Inflammatory macrophage treated with lipopolysaccharide for 1 hour (primary cell): ENCODE results near the gene SLC20A1.
"Not testable (repeated sequence)": the region's sequence is repeated elsewhere in the genome, so short reads cannot be mapped to it uniquely, and the experiment has no call there.

Experiments
- DNase-seq, 2 donors: peaks; one replicate each; pipeline ENCODE4 v3.0.0-alpha.2; 2020 to 2022

SLC20A1 gene

DNA sequence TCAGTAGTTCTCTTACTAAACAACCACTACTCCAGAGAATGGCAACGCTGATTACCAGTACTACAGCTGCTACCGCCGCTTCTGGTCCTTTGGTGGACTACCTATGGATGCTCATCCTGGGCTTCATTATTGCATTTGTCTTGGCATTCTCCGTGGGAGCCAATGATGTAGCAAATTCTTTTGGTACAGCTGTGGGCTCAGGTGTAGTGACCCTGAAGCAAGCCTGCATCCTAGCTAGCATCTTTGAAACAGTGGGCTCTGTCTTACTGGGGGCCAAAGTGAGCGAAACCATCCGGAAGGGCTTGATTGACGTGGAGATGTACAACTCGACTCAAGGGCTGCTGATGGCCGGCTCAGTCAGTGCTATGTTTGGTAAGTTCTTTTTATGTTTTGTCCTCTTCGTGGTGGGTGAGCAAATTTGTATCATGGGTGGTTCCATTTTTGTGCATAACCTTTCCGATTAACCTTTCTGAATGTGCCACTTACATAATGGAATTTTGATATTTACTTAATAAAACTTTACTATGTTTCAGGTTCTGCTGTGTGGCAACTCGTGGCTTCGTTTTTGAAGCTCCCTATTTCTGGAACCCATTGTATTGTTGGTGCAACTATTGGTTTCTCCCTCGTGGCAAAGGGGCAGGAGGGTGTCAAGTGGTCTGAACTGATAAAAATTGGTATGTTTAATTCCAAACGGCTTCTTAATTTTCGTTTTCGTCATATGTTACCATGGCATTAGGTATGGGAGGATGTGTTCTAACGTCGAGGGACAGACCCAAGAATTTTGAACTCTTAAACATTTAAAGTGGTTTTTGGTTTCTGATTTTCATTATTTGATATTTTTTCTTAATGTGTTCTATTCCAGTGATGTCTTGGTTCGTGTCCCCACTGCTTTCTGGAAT, 1.3 kb downstream of the SLC20A1 start:
- no peak for DNase-seq

DNA sequence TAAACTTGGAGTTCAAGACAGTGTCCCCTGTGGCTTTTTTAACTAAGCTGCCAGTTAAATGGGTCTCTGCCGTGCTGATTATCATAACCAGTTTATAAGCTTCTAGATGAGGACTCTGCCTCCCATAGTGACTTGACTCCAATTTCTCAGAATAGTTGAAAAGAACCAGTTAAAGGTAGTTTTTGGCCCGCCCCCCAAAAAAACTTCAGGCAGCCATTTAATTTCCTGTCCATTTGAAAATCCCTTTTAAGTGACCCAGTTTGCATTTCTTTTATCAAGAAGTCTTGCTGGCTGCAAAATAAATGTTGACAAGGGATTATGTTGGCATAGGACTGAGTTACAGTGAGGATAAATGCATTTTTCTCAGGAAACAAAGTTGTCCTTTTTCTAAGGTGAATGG, 2.3 kb downstream of the SLC20A1 start:
- no peak for DNase-seq

DNA sequence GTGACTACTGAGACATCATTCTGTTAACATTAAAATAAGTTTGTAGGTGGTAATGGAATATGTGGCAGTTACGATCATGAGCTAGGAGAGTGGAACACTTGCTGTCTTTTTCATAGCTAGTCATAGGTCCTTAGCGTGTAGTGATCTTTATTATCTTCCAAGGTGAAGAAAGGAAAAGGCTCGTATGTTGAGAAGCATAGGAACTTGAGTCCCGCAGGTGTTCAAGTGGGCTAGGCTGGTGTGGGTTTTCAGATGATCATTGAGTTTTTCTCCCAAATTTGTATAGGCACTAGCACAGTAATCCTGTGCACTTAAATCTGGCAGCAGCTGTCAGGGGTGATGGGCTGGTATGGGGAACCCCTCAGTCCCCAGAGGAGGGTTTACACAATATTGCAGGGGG, 10.9 kb downstream of the SLC20A1 start:
- no peak for DNase-seq

DNA sequence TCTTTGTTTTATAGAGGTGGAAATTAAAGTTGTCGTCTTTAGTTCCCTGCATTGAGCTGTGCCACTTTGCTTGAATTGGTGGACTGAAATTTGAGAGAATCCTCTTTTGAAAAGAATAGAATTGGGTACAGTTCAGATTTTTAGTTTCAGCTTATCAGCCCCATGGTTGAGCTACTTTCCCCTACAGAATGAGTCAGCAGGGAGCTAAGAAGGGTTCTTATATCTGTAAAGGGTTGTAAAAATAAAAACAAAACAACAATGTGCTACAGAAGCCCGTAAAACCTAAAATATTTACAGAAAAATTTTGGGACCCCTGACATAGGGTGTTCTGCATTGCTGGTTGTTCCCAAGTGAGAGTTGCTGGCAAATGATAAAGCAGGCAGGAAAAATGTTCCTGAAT, 12.6 kb downstream of the SLC20A1 start:
- DNase-seq = no peak

DNA sequence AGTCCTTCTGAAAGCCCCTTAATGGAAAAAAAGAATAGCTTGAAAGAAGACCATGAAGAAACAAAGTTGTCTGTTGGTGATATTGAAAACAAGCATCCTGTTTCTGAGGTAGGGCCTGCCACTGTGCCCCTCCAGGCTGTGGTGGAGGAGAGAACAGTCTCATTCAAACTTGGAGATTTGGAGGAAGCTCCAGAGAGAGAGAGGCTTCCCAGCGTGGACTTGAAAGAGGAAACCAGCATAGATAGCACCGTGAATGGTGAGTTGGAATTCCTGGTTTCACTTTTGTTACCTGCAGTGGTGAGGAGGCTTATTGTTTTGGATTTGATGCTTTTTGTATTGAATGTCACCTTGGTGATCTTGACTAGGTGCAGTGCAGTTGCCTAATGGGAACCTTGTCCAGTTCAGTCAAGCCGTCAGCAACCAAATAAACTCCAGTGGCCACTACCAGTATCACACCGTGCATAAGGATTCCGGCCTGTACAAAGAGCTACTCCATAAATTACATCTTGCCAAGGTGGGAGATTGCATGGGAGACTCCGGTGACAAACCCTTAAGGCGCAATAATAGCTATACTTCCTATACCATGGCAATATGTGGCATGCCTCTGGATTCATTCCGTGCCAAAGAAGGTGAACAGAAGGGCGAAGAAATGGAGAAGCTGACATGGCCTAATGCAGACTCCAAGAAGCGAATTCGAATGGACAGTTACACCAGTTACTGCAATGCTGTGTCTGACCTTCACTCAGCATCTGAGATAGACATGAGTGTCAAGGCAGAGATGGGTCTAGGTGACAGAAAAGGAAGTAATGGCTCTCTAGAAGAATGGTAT, 13.3 kb downstream of the SLC20A1 start:
- DNase-seq = no peak

DNA sequence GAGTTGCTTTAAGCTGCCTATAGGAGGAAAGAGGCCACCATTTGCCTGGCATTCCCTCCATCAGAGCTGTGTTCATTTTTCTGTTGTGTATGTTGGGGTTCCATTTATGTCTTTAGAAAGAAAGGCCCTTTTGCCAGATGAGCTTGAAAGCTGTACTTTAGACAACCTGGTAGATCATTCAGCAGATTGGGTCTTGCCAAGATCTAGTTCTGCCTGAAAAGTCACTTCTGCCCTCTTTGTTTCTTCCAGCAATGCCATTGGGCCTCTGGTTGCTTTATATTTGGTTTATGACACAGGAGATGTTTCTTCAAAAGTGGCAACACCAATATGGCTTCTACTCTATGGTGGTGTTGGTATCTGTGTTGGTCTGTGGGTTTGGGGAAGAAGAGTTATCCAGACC, 14.4 kb downstream of the SLC20A1 start:
- DNase-seq = no peak

DNA sequence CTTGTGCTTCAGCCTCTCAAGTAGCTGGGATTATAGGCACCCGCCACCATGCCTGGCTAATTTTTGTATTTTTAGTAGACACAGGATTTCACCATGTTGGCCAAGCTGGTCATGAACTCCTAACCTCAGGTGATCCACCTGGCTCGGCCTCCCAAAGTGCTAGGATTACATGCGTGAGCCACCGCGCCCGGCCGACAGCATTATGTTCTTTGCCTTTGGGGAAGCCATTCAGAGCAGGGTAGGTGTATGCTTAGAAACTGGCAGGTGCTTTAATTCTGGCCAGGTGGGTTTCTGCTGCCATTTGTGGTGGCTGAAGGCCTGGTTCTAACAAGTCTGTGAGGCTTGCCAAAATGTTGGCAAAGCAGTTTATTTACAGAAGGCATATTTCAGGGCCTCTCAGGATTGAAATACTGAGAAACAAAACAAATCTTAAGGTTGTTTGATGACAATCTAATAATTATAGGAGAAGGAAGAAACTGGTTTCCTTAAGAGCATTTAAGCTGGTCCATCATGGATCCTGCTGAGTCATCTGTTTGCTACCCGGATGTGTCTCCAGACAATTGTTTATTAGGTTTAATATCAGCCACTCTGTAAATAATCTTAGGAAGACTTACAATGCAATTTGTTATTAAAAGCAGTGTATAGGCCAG, 16.0 kb downstream of the SLC20A1 start:
- no peak for DNase-seq

DNA sequence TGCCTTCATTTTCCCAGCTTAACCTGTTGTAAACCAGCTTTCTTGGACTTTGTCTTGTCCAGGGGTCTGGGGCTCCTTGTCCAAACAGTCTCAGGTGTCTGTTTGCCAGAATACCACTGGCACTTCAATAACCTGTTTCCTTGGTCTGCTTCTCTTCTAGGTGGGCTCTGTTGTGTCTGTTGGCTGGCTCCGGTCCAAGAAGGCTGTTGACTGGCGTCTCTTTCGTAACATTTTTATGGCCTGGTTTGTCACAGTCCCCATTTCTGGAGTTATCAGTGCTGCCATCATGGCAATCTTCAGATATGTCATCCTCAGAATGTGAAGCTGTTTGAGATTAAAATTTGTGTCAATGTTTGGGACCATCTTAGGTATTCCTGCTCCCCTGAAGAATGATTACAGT, 17.0 kb downstream of the SLC20A1 start:
- no peak for DNase-seq

DNA sequence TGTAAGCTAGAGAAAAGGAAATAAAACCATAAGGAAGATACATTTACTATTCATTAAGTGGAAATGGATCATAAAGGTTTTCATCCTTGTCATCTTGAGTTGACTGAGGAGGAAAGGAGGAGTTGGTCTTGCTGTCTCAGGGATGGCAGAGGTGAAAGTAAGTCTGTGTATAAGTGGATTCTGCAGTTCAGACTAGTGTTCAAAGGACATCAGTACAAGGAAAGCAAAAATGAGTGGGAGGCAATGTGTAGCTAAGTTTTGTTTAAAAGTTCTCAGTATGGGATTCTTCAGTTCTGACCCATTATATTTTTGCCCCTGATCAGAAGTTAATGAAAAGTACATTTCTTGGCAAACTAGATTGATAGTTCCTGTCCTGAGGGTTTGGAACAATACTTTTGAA, 18.9 kb downstream of the SLC20A1 start:
- DNase-seq = no peak

DNA sequence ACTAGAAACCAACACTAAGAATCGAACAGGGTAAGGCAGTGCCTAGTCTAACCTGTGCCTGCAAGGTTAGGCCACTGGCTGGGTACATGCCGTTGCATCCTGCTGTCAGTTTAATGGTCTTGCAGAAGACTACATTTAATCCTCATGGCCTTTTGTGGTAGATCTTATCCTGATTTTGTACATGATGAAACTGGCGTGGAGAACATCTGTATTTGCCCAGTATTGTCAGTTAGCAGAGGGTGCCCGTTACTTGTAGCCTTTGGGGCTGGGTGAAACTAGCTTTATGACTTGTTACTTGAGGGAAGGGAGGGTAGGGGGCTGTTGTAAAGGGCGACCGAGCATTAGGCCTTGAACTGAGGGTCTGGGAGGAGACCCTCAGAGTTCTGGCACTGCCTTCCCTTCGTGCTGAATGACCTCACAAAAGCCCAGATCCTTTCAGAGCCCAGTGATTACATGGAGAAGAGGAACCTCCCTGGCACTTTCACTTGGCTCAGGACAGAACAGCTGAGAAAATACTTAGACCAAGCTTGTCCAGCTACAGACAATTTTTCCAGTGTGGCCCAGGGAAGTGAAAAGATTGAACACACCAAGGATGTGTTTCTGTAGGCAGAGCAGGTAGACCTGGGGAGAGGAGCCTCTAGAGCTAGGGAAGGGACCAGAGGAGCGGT, 19.5 kb downstream of the SLC20A1 start:
- no peak for DNase-seq

DNA sequence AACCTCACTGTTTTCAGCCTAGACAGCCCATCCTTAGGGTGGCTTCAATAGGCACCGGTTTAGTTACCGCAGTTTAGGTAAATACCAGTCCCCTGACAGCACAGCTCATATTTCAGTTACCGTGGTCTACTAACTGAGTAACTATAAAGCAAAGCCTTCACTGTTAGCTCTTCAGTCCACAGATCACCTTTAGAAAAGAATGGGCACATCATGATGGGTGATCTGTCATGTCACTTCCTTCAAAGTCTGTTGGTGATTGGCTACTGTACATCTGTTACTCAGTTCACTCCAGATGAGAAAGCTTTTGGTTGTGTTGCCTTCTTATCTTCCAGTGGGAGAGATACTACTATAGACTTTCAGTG, 21.0 kb downstream of the SLC20A1 start:
- no peak for DNase-seq

DNA sequence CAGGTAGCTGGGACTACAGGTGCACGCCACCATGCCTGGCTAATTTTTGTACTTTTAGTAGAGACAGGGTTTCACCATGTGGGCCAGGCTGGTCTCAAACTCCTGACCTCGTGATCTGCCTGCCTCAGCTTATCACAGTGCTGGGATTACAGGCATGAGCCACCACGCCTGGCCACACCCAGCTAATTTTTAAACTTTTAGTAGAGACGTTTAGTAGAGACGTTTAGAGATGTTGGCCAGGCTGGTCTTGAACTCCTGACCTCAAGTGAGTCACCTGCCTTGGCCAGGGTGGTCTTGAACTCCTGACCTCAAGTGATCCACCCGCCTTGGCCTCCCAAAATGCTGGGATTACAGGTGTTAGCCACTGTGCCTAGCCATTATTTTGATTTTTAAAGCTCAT, 21.8 kb downstream of the SLC20A1 start:
- not testable (repeated sequence) for DNase-seq

DNA sequence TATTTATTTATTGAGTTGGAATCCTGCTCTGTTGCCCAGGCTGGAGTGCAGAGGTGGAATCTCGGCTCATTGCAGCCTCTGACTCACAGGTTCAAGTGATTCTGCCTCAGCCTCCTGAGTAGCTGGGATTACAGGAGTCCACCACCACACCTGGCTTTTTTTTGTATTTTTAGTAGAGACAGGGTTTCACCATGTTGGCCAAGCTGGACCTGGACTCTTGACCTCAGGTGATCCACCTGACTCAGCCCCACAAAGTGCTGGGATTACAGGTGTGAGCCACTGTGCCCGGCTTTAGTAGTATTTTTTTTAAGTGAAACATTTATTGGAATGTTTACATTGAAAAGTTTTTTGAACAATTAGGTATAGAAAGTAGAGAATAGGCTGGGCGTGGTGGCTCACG, 23.9 kb downstream of the SLC20A1 start:
- DNase-seq = no peak

DNA sequence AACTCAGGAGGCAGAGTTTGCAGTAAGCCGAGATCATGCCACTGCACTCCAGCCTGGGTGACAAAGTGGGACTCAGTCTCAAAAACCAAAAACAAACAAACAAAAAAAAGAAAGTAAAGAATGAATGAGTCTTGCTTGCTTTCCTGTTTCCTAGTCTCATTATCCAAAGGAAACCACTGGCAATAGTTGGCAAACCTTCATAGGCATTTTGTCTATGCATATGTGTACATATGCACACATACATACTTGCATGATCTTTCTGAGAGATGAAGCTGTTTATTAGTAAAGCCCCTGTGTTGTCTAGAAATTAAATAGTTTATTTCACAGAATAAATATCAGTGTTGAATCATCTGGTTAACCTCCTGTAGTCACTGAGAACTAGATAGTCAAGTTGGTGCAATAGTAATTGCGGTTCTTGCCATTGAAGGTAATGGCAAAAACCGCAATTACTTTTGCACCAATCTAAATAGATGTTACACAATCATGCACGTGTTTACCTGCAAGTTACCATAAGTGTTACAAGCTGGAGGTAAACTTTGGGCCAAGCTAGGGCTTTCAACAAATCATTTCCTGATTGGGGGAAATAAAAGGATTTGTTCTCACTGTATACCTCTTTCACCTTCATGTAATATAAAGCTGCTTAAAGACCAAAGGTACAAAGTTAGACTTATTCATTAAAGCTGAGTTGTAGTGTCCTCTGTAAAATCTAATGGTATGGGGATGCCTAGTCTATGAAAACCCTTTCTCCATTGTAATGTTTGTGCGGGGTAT, 24.7 kb downstream of the SLC20A1 start:
- no peak for DNase-seq

DNA sequence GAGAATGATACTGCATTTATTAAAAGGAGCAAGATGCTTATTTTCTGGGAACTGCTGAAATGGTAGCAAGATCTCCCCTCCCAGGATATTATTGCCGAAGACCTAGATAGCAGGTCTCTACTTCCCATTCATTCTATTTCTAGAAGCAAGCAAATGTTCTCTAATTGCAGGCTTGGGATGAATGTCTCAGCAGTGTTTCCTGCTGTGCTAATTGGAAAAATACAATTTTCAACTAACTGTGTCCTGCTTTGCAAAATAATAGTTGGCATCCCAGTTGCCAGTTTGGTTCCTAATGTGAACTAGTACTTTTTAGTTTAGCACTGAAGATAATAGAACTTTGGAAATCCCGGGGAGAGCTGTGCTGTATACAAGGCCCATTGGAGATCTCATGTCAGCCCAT, 26.1 kb downstream of the SLC20A1 start:
- no peak for DNase-seq

DNA sequence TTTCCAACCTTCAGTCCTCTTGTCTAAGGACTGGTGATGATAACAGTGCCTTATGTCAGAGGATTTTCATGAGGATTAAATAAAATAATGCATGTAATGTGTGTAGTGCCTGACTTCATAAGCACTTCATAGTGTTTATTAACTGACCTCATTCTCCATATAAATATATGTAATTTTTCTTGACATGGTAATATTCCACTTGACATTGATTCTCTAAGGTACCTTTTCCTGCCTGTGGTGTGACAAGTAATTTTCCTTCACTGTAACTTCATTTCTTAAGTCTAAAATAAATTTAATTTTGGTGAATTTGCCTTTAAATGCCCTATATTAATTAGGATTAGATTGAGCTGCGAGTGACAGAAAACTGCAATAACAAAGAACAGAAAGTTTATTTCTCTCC, 27.3 kb downstream of the SLC20A1 start:
- DNase-seq = no peak

DNA sequence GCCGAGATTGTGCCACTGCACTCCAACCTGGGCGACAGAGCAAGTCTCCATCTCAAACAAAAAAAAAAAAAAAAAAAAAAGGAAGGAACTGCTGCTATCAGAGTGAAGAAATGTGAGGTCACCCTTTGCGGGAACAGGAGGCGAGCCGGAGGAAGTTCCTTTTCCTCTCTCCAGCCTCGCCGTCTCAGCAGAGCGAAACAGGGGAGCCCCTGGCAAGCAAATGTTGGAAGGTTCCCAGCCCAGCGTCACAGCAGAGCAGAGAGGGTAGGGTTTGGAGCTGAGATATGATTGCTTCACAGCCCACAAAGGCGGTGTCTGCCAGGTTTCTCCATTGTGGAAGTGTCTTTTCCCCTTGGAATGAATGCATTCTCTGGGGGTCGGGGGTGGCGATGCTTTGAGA, 28.5 kb downstream of the SLC20A1 start:
- DNase-seq = peak; percentile 80 to 81

DNA sequence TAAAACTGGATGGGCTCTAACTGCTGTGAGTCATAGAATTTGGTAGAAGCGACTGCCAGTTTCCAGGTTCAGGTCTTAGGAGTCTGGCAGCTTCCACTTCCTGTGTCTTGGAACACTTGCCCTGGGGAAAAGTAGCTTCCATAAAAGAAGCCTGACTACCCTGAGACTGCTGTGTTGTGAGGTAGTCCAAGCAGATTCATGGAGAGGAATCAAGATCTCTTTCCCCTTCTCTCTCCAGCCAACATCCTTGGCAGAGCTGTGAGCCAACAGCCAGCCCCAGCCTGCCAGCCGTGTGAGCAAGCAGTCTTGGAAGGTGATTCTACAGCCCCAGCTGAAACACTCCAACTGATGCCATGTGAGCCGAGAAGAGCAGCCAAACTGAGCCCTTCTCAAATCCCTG, 33.7 kb downstream of the SLC20A1 start:
- DNase-seq = no peak

DNA sequence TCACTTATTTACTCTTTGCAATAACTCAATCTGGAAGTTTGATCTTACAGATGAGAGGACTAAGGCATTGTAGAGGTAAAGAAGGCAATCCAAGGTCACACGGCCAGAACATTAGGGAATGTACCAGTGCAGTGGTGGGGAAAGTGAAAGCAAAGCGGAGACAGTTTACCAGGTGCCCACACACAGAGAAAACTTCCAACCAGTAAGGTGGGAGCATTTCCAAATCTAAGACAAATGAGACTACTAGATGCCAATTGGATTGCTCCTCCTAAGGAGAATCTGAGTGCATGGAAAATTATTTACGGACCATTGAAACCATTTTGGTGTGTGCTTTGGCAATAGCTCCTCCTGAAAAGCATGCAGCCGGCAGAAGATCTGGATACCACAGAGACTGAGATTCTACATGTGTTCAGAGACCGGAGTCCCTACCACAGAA, 34.9 kb downstream of the SLC20A1 start:
- DNase-seq = no peak

DNA sequence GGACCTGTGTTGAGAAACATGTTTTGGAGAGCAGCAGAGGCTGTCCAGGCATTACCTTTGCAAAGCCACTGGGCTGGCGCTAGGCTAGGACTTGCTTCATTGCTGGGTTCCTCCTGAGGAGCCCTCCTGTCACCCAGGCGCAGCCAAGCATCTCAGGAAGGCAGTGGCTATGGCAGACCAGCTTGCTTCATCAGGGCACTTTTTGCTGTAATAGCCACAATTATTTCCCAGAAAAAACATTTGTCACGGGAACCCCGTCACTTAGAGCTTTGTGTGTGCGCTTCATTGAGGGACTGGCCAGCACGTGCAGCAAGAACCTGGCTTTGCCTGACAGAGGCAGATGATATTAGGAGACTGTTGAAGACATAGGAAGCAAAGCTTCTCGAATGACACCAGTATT, 36.4 kb downstream of the SLC20A1 start:
- peak; percentile 32 to 67 for DNase-seq

DNA sequence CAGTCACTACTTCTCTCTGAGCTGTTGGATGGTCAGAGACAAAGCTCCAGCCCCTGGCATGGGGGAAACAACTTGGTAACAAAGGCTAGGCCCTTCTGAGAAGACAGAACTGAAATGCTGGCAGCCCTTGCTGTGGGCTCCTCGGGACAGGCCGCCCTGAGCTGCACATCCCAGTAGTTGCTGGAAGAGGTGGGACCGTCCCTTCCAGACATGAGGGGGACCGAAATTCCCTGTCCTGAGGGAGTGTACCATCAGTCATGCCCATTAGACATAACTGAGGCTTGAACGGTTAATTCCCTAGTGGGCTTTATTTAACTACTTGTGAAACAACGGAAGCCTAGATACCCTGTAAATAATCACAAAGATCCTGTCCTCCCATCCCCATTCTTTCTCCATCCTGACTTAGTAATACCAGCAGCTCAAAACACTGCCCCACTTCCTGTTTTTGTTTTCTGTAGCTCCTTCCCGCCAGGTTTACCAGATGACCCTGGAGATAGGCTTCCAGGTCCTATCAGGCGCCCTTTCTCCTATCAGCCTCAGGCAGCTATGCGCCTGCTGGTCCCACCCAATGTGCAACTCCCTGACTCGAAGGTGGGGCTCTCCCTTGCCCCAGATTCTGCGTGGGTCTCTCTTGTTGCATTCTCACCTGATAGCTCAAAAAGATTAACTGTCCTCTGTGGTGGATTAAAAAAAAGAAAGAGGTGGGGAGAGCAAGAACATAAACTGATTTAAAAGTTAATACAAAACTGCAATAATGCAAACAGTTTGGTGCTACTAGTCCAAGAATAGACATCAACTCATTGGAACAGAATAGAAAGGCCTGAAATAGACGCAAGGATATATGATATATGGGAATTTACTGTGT, 38.0 kb downstream of the SLC20A1 start:
- no peak for DNase-seq
